GM18505 (cell line): ENCODE results near the gene POMT1.
"Not testable (repeated sequence)": the region's sequence is repeated elsewhere in the genome, so short reads cannot be mapped to it uniquely, and the experiment has no call there.

Source experiments
- ATAC-seq: cut with Tn5 transposase; IDR thresholded peaks from one replicate; pipeline ENCODE4 v1.9.1; 2021; ENCODE audit not compliant: unreplicated experiment
- POLR2A ChIP-seq: IDR thresholded peaks from 4 replicates; pipeline ENCODE4 v1.6.1; 2011; ENCODE audit warnings: borderline replicate concordance; ENCODE audit not compliant: insufficient read depth, insufficient read length; ENCODE audit errors: extremely low read depth

Gene POMT1

DNA sequence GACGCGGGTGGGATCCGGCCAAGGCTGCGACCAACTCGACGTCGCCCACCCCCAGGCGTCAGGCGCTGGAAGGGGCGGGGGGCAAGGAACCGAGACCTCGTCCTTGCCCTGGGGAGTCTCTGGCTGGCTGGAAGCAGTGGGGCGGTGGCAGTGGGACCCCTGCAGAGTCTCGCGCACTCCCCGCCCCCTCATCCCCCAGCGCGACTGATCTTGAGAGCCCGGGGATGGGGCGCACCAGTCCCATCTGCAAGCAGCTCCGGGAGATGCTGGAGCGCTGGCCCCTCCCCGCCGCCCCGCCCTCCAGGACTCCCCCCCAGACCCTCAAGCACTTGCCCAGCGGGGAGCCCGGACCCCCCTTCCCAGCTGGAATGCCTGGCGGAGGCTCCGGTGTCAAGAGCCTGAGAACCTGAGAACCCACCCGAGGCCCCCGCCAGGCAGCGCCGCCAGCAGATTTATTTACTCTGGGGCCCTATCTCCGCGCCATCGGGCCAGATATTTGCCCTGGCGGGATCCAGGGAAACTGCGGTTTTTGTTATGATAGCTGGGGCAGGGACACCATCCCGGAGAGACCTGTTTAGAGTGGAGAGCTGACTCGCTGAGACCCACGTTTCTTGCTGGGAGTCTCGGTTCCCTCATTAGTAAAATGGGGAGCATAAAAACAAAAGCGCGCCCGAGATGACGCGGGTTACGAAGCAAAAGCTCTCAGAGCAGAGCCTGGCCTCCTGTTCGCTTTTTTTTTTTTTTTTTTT is 43.8 kb downstream of the POMT1 start:
- TF ChIP-seq POLR2A, result no peak

DNA sequence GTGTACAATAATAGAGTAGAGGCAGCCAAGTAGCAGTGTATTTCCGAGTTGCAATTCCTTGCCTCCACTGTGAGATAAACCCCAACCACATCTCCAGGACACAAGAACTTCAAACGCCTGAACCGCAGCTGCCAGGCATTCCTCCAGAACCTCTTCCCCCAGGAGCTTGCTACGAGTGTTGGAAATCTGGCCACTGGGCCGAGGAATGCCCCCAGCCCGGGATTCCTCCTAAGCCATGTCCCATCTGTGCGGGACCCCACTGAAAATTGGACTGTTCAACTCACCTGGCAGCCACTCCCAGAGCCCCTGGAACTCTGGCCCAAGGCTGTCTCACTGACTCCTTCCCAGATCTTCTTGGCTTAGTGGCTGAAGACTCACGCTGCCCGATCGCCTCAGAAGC is 46.5 kb downstream of the POMT1 start:
- not testable (repeated sequence) for ATAC-seq

More for the DNA sequence above, 43.8 kb downstream of the POMT1 start:
- ATAC-seq, result no peak

DNA sequence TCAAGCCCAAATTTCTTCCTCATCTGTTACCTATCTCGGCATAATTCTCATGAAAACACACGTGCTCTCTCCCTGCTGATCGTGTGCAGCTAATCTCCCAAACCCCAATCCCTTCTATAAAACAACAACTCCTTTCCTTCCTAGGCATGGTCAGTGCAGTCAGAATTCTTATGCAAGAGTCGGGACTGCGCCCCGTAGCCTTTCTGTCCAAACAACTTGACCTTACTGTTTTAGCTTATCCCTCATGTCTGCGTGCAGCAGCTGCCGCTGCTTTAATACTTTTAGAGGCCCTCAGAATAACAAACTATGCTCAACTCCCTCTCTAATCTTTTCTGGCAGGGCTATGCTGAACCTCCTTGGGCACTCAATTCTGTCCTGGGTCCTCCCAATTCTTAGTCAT is 47.7 kb downstream of the POMT1 start:
- not testable (repeated sequence) for ATAC-seq

DNA sequence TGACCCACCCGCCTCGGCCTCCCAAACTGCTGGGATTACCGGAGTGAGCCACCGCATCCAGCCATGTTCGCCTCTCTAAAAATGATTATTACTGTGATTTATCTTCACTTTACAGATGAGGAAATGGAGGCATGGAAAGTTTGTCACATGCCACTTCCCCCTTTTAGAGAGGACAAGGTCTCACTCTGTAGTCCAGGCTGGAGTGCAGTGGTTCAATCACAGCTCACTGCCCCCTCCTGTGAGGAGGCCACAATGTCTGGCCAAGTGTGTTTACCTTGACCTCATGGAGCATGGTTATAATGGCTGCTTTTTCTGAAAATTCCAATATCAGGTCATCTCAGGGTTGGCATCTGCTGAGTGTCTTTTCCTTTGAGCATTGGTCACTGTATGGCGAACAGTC is 49.3 kb downstream of the POMT1 start:
- no peak for ATAC-seq
- no peak for TF ChIP-seq POLR2A

DNA sequence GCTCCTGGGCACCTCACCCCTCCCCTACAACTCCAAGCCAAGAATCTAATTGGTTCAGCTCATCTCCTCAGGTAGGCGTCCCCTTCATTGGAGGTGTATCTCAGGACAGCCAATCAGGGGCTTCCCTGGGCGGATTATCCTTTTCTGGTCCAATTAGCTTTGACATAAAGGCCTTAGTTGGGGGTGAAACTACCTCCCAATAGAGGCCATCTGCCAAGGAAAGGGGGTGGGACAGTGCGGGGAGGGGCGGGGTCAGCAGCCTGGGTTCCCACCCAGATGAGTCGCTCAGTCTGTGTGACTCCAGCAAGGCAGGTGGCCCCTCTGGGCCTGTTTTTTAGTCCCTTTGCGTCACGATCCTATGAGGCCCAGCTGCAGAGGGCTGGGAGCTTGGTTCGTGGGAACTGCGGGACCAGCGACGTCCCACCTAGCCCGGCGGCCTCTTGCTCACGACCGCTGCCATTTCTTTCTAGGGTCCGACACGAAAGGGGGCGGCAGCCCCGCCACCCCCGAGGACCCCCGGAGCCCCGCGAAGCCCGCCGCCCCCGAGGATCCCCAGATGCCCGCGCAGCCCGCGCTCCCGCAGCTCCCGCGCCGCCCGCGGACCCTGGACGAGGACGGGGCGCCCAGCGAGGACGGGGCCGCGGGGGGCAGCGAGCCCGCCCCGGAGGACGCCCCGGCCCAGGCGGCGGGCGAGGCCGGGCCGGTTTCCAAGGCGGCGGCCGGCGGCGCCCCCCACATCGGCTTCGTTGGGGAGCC is 51.5 kb downstream of the POMT1 start:
- ATAC-seq, result no peak
- TF ChIP-seq POLR2A, result no peak

DNA sequence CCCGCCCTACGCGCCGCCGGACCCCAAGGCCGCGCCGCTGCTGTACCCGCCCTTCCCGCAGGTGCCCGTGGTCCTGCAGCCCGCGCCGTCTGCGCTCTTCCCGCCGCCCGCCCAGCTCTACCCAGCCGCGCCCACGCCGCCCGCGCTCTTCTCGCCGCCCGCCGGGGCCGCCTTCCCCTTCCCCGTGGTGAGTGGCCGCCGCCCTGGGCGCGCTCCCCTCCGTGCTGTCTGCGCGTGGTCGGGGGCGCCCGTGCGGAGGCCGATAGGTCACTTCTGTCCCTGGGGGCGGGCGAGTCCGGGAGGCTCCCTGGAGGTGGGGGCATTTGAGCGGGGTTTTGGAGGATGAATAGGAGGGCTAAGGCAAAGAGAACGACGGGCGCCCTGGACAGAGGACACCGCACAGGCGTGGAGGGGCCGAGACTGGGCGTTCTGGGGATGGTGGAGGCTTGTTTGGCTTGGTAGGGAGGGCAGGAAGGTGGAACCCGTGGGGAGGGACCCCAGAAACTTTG is 52.2 kb downstream of the POMT1 start:
- no peak for ATAC-seq

DNA sequence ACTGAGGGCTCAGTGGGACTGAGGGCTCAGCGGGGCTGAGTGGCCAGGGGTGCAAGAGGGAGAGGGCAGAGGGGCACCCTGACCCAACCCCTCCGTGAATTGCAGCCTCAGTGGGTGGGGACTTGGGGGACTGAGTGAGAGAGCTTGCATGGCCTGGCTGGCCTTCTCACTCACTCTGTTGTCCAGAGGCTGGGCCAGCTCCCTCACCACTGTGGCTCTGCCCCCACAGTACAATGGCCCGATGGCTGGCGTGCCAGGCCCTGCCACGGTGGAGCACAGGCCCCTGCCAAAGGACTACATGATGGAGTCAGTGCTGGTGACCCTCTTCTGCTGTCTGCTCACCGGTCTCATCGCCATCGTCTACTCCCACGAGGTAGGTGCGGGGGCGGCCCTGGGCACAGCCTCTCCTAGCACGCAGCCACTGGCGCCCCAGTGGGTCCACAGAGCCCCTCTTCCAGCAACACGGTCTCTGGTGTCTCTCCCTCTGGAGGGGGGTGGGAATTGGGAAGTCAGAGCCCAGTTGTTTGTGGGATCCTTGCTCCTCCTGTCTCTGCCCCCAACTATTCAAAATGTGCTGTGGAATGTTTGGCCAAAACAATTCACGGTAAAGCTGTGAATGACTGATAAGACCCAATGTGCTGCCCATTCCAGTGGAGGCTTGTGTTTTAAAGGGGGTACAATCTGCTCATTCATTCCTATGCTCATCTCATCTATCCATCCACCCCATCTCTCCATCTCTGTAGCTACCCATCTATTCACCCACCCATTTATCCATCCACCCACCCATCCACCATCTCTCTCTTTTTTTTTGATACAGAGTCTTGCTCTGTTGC is 53.3 kb downstream of the POMT1 start:
- ATAC-seq, result no peak
- no peak for TF ChIP-seq POLR2A

More for the DNA sequence above, 52.2 kb downstream of the POMT1 start:
- no peak for TF ChIP-seq POLR2A

DNA sequence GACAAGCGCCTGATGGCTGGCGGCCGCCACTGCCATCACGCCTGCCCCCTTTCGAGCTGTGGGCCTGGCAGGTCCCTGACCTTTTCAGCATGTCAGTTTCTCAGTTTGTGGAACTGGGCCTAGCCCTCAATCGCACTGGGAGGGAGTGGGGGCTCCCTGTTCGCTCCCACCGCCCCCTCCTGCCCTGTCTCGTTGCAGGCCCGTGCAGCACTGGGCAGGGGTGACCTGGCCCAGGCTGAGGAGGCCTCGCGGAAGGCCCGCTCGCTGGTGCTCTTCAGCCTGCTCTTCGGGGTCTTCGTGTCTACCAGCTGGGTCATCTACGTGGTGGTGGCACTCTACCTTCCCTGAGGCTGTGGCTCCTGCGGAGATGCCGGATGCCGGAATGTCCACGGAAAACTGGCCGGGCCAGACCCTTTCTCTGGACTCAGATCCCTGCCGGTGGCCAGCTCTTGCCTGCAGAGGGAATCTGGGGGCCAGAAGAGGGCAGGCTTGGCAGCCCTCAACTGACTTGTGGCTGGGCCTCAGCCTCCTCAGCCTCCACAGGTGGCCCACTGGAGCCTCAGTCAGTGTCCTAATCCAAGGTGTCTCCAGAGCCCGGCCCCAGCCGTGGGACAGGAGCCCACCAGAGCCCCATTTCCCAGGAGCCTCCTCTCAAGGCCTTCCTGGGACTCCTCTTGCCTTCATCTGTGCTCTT is 55.3 kb downstream of the POMT1 start:
- no peak for TF ChIP-seq POLR2A
- no peak for ATAC-seq

DNA sequence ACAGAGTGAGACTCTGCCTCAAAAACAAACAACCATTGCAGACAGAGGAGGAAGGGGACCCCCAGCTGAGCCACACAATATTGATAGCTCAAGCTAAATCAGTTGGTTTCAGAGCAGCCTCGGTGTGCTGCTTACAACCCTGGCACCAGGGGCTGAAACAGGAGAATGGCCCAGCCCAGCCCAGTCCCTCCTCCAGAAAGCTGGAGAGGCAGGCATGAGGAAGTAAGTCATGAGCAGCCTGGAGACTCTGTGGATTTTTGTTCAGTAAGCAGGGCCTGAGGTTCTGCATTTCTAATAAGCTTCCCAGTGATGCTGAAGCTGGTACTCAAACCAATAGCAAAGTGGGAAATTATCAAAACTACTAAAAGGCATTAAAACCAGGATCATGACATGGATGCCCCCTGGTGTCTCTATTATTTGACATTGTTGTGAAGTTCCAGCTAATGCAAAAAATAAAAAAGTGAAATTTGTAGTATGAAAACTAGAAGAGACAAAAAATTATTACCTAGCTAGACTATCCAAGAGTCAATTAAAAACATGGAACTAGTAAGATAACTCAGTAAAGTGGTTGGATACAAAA is 56.8 kb downstream of the POMT1 start:
- TF ChIP-seq POLR2A, result no peak
- ATAC-seq, result no peak

DNA sequence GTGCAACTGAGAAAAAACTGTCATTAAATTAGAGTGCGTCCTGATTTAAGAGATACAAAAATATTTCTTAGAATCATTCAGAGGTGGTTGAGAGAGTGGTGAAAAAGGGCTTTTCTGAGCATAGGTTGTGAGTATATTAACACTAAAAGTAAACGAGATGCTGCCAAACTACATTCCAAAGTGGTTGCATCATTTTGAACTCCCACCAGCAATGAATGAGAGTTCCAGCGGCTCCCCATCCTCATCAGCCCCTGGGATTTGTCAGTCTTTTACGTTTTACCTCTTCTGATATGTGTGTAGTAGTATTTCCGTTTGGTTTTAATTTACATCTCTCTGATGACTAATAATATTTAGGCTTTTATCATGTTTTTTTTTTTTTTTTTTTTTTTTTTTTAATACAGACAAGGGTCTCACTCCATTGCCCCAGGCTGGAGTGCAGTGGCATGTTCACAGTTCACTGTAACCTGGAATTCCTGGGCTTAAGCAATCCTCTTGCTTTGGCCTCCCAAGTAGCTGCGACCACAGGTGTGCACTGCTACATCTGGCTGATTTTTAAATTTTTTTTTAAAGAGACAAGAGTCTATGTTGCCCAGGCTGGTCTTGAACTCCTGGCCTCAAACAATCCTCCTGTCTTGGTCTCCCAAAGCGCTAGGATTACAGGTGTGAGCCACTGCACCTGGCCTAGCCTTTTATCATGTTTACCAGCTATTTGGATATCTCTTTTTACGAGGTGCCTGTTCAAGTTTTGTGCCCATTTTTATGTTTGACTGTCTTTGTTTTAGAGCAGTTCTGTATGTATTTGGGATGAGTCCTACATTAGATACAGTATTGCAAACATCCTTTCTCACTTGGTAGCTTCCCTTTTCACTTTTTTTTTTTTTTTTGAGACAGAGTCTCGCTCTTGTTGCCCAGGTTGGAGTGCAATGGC is 59.6 kb downstream of the POMT1 start:
- TF ChIP-seq POLR2A, result no peak
- ATAC-seq, result no peak

DNA sequence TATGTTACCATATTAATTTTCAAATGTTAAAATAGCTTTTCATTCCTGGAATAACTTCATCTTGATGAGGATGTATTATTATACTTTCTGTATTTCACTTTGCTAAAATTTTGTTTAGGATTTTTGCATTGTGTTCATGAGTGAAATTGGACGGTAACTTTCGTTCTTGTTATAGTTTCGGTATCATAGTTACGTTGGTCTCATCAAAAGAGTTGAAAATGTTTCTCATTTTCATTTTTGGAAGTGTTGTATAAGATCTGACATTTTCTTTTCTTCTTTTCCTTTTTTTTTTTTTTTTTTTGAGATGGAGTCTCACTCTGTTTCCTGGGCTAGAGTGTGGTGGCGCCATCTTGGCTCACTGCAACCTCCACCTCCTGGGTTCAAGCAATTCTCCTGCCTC is 62.7 kb downstream of the POMT1 start:
- ATAC-seq, result no peak
- no peak for TF ChIP-seq POLR2A

DNA sequence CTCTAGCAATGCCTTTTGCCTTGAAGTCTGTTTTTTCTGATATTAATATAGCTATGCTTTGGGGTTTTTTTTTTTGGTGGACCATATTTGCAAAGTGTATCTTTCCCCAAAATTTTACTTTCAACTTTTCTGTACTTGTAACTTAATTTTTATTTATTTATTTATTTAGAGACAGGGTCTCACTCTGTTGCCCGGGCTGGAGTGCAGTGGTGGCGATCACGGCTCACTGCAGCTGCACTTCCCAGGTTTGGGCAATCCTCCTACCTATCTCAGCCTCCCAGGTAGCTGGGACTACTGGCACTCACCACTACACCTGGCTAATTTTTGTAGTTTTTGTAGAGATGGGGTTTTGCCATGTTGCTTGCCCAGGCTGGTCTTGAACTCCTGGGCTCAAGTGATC is 63.4 kb downstream of the POMT1 start:
- TF ChIP-seq POLR2A, result no peak
- no peak for ATAC-seq
